Measurements from ENCODE around the gene NSMCE4A.
"Not testable (repeated sequence)": the region's sequence is repeated elsewhere in the genome, so short reads cannot be mapped to it uniquely, and the experiment has no call there.

Gene NSMCE4A

GRCh38 chr10:121926671-121927317, 48.2 kb downstream of the NSMCE4A start:
- peak overlapping the region; percentile 83 for H3K4me3 ChIP-seq (ENCODE audit: low read length)
- no peak for TF ChIP-seq CTCF (conservative IDR thresholded peaks at IDR 0.05; ENCODE audit: low read length)
- DNase-seq (ENCODE audit: low read depth) = peak; percentile 26

GRCh38 chr10:121926157-121926556, 48.9 kb downstream of the NSMCE4A start:
- TF ChIP-seq CTCF (conservative IDR thresholded peaks at IDR 0.05; ENCODE audit: low read length) = no peak
- peak overlapping the region; percentile 83; the same call in 1 of the 2 replicates for H3K4me3 ChIP-seq (ENCODE audit: low read length)
- no peak for DNase-seq (ENCODE audit: low read depth)

GRCh38 chr10:121921238-121921931, 53.6 kb downstream of the NSMCE4A start:
- DNase-seq (ENCODE audit: low read depth) = no peak
- TF ChIP-seq CTCF (conservative IDR thresholded peaks at IDR 0.05; ENCODE audit: low read length) = no peak

GRCh38 chr10:121919666-121920065, 55.4 kb downstream of the NSMCE4A start:
- TF ChIP-seq CTCF (conservative IDR thresholded peaks at IDR 0.05; ENCODE audit: low read length) = no peak
- no peak overlapping the region for H3K4me3 ChIP-seq (ENCODE audit: low read length)
- DNase-seq (ENCODE audit: low read depth) = no peak

More at GRCh38 chr10:121921238-121921931, 53.6 kb downstream of the NSMCE4A start:
- H3K4me3 ChIP-seq (ENCODE audit: low read length) = no peak overlapping the region

- not testable (repeated sequence) for DNase-seq (ENCODE audit: low read depth); H3K4me3 ChIP-seq (ENCODE audit: low read length)
Measured at GRCh38 chr10:121918800-121919199, 56.2 kb downstream of the NSMCE4A start.

- DNase-seq (ENCODE audit: low read depth) = no peak
- no peak for TF ChIP-seq CTCF (conservative IDR thresholded peaks at IDR 0.05; ENCODE audit: low read length)
- no peak overlapping the region for H3K4me3 ChIP-seq (ENCODE audit: low read length)
Measured at GRCh38 chr10:121914661-121915060, 60.4 kb downstream of the NSMCE4A start.

- no peak overlapping the region for H3K4me3 ChIP-seq (ENCODE audit: low read length)
Measured at GRCh38 chr10:121911421-121911697, 63.7 kb downstream of the NSMCE4A start.

More at GRCh38 chr10:121911421-121911697, 63.7 kb downstream of the NSMCE4A start:
- no peak for DNase-seq (ENCODE audit: low read depth)
- no peak for TF ChIP-seq CTCF (conservative IDR thresholded peaks at IDR 0.05; ENCODE audit: low read length)
